K562 (cell line): ENCODE data around the gene DAB1.

Experiments
- BRF1 ChIP-seq: IDR thresholded peaks from 3 replicates; pipeline ENCODE4 v1.6.1; 2011; ENCODE audit warnings: borderline replicate concordance, mild to moderate bottlenecking; ENCODE audit not compliant: insufficient read length; ENCODE audit errors: extremely low read depth
- CCAR2 ChIP-seq: fragments of 200-400 bp; formaldehyde crosslinking; IDR thresholded peaks from 2 replicates; pipeline ENCODE4 v1.6.1; 2017; ENCODE audit warnings: mild to moderate bottlenecking, low read depth, low read length
- CREM ChIP-seq: IDR thresholded peaks from 2 replicates; pipeline ENCODE4 v1.6.1; 2014; ENCODE audit warnings: antibody characterized with exemption, low read depth
- CTCF ChIP-seq, 3 experiments: IDR thresholded peaks in 2 of 3; conservative IDR thresholded peaks in 1 of 3; 2 replicates each; pipeline ENCODE4 v1.5.1; 2011 to 2012; ENCODE audit warnings: low read length in 3 of 3, mild to moderate bottlenecking in 3 of 3, control low read depth in 2 of 3, improper control_type of control experiment in 1 of 3, inconsistent platforms in 1 of 3, low read depth in 1 of 3, mixed read lengths in 1 of 3, moderate library complexity in 1 of 3; ENCODE audit not compliant: insufficient read depth in 2 of 3
- DIDO1 ChIP-seq: fragments of 450-650 bp; IDR thresholded peaks from 2 replicates; pipeline ENCODE4 v1.6.1; 2016; ENCODE audit warnings: low read depth, missing biosample characterization, missing genetic modification characterization
- ESRRA ChIP-seq: fragments of 450-650 bp; IDR thresholded peaks from 2 replicates; pipeline ENCODE4 v1.6.1; 2014; ENCODE audit warnings: low read depth, mild to moderate bottlenecking, moderate library complexity, borderline replicate concordance
- ETV1 ChIP-seq: fragments of 450-650 bp; conservative IDR thresholded peaks from 2 replicates; pipeline ENCODE4 v1.6.1; 2016; ENCODE audit warnings: missing genetic modification characterization, control low read depth, low read depth, missing compliant biosample characterization
- GTF2F1 ChIP-seq: IDR thresholded peaks from 2 replicates; pipeline ENCODE4 v1.6.1; 2011; ENCODE audit warnings: low read depth, low read length, improper control_type of control experiment
- NR1H2 ChIP-seq: sonication (generic); formaldehyde crosslinking; IDR thresholded peaks from 2 replicates; pipeline ENCODE4 v1.4.0; 2020; ENCODE audit warnings: mild to moderate bottlenecking, missing genetic modification reagents
- SNIP1 ChIP-seq: fragments of 450-650 bp; IDR thresholded peaks from 2 replicates; pipeline ENCODE4 v1.7.1; 2017; ENCODE audit warnings: low read depth, mild to moderate bottlenecking
- SRF ChIP-seq, 2 experiments: fragments of 250-450, 450-650 bp in 1 of 2; sonication (Bioruptor Pico) in 1 of 2; sonication (generic) in 1 of 2; formaldehyde crosslinking; IDR thresholded peaks; 2 replicates each; pipeline versions ENCODE4 v1.5.0 to v1.5.1; 2020 to 2022; ENCODE audit warnings: mild to moderate bottlenecking in 1 of 2, missing genetic modification reagents in 1 of 2
- ZNF263 ChIP-seq: sonication (generic); formaldehyde crosslinking; IDR thresholded peaks from 2 replicates; pipeline ENCODE4 v1.8.0; 2022; ENCODE audit warnings: mild to moderate bottlenecking, missing genetic modification reagents, borderline replicate concordance
- TF ChIP-seq, protein P1 (sequence below): IDR thresholded peaks from 3 replicates; pipeline ENCODE4 v1.6.1; 2011; ENCODE audit warnings: borderline replicate concordance, mild to moderate bottlenecking, moderate library complexity; ENCODE audit not compliant: insufficient read length; ENCODE audit errors: extremely low read depth
- TF ChIP-seq, protein P2 (sequence below): fragments of 450-650 bp; formaldehyde crosslinking; IDR thresholded peaks from 2 replicates; pipeline ENCODE4 v1.4.0; 2022; ENCODE audit warnings: mild to moderate bottlenecking, moderate library complexity

DNA sequence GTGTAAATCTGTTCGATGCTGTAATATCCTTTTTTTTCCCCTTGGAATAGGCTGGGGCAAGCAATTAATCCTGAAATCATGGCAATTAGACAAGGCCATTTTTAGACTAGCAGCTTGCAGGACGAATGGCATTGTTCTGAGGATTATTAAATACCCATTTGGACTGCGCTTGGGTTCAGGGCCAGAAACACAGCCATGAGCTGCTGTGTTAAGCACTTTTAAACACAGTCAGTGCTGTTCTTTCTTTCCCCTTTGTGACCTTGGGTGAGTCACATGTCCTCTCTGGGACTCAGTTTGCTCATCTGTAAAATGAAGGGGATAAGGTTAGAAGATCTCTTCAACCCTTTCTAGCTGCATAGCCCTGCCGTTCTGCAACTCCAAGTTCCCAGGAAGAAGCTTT is 399.4 kb downstream of the DAB1 start:
- TF ChIP-seq, protein P1, sequence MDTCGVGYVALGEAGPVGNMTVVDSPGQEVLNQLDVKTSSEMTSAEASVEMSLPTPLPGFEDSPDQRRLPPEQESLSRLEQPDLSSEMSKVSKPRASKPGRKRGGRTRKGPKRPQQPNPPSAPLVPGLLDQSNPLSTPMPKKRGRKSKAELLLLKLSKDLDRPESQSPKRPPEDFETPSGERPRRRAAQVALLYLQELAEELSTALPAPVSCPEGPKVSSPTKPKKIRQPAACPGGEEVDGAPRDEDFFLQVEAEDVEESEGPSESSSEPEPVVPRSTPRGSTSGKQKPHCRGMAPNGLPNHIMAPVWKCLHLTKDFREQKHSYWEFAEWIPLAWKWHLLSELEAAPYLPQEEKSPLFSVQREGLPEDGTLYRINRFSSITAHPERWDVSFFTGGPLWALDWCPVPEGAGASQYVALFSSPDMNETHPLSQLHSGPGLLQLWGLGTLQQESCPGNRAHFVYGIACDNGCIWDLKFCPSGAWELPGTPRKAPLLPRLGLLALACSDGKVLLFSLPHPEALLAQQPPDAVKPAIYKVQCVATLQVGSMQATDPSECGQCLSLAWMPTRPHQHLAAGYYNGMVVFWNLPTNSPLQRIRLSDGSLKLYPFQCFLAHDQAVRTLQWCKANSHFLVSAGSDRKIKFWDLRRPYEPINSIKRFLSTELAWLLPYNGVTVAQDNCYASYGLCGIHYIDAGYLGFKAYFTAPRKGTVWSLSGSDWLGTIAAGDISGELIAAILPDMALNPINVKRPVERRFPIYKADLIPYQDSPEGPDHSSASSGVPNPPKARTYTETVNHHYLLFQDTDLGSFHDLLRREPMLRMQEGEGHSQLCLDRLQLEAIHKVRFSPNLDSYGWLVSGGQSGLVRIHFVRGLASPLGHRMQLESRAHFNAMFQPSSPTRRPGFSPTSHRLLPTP: no peak
- no peak for TF ChIP-seq CTCF (IDR thresholded peaks at IDR 0.05 in 2 of 3, conservative IDR thresholded peaks at IDR 0.05 in 1 of 3; ENCODE audit: insufficient read depth in 2 of 3, low read depth in 1 of 3, low read length in 3 of 3)
- no peak for TF ChIP-seq NR1H2 (CRISPR knock-in tag)
- no peak for TF ChIP-seq DIDO1 (tag)
- TF ChIP-seq ZNF263 (CRISPR knock-in tag): no peak
- TF ChIP-seq, protein P2, sequence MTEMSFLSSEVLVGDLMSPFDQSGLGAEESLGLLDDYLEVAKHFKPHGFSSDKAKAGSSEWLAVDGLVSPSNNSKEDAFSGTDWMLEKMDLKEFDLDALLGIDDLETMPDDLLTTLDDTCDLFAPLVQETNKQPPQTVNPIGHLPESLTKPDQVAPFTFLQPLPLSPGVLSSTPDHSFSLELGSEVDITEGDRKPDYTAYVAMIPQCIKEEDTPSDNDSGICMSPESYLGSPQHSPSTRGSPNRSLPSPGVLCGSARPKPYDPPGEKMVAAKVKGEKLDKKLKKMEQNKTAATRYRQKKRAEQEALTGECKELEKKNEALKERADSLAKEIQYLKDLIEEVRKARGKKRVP: no peak
- no peak for TF ChIP-seq GTF2F1
- no peak for TF ChIP-seq ETV1 (tag)
- no peak for TF ChIP-seq ESRRA
- no peak for TF ChIP-seq CCAR2
- TF ChIP-seq CREM: no peak
- TF ChIP-seq SNIP1: no peak
- no peak for TF ChIP-seq BRF1
- TF ChIP-seq SRF (CRISPR knock-in tag; IDR thresholded peaks at IDR 0.05): no peak
